Heart right ventricle (tissue), 16 donors: ENCODE measurements around the gene C11orf52. TPM values are rescaled to one million over a fixed set of nuclear protein-coding genes. Genes with fewer than 3 reads are reported as not detected.

Experiments
- ATAC-seq, 8 donors: fragments of 200-7000 bp; cut with Tn5 transposase; one replicate each; pipeline ENCODE4 v1.9.1; 2020; ENCODE audit warnings: mild to moderate bottlenecking in 8 of 8, moderate library complexity in 8 of 8, moderate number of reproducible peaks in 1 of 8
- DNase-seq, 2 donors: peaks; one replicate each; pipeline ENCODE4 v3.0.0-alpha.2; 2020
- H3K27ac ChIP-seq, 10 donors: fragments of 200-600 bp; sonication (generic) in 2 of 10; one replicate each; pipeline versions ENCODE4 v1.5.0 to v1.8.0; 2020 to 2022; ENCODE audit warnings: mild to moderate bottlenecking in 3 of 10
- H3K27me3 ChIP-seq, 7 donors: fragments of 200-600 bp; one replicate each; pipeline ENCODE4 v1.8.0; 2021 to 2022; ENCODE audit warnings: mild to moderate bottlenecking in 2 of 7
- H3K36me3 ChIP-seq, 9 donors: fragments of 200-600 bp; sonication (generic) in 1 of 9; one replicate each; pipeline versions ENCODE4 v1.5.0 to v1.8.0; 2020 to 2022; ENCODE audit warnings: mild to moderate bottlenecking in 2 of 9
- H3K4me1 ChIP-seq, 9 donors: fragments of 200-600 bp; sonication (generic) in 1 of 9; one replicate each; pipeline versions ENCODE4 v1.5.0 to v1.8.0; 2020 to 2022; ENCODE audit warnings: mild to moderate bottlenecking in 4 of 9
- H3K4me3 ChIP-seq, 10 donors: fragments of 200-600 bp; sonication (generic) in 2 of 10; one replicate each; pipeline versions ENCODE4 v1.5.0 to v1.8.0; 2020 to 2022; ENCODE audit warnings: mild to moderate bottlenecking in 7 of 10, moderate library complexity in 2 of 10
- H3K9me3 ChIP-seq, 11 donors: fragments of 200-600 bp in 10 of 11; sonication (generic) in 2 of 11; one replicate each; pipeline versions ENCODE4 v1.5.0 to v1.8.0; 2013 to 2022; ENCODE audit warnings: mild to moderate bottlenecking in 2 of 11, control low read depth in 1 of 11, moderate library complexity in 1 of 11
- WGBS, 2 donors: extraction: QIAGEN DNeasy Blood & Tissue Kit; methylation state at CpG; one replicate each; pipeline ENCODE4 v1.1.7; 2013; ENCODE audit warnings: inconsistent platforms in 1 of 2; 5-methylcytosine and 5-hydroxymethylcytosine counted together
- intact Hi-C, 10 donors: fragments of 100-400 bp; cut with DNase I; formaldehyde crosslinking; loops; one replicate each; pipeline versions ENCODE4 v1.11.1 to v1.14.2; 2022
- polyA plus RNA-seq, 2 donors: library from polyadenylated mRNA; stranded (reverse); fragments of 200-250 nt; gene quantifications; one replicate each; pipeline ENCODE4 v1.2.3, GENCODE V29; 2013
- total RNA-seq, 10 donors: library from RNA; stranded (reverse); fragmentation: NEBNext Ultra II Directional in 3 of 10; extraction: Animal tissue kit (Norgen Biotek cat#: 25700) in 3 of 10; gene quantifications; one replicate each; pipeline versions ENCODE4 v1.2.1 to v1.2.4, GENCODE V29; 2021 to 2023
- TF ChIP-seq, protein P1 (sequence below), 9 donors: fragments of 200-600 bp; sonication (generic) in 2 of 9; IDR thresholded peaks; one replicate each; pipeline versions ENCODE4 v1.5.0 to v1.8.0; 2021 to 2022; ENCODE audit warnings: antibody characterized with exemption in 9 of 9, mild to moderate bottlenecking in 5 of 9, moderate library complexity in 1 of 9
- donor health status: Arrhythmogenic right ventricular cardiomyopathy.
- donor health status: ischemic (EF 13 %, LVEDD 7.1; RV severe dilation, severe dysfunction).
- donor health status: healthy with polysubstance abuse.
- donor health status: DM: no; HTN: yes; CAD: no.
- donor health status: DM: no; HTN: no; CAD: no.
- donor health status: ischemic (EF 25% LVEDD 6.9; RV normal size, moderate dysfunction).
- donor health status: ischemic (EF 25% LVEDD 5.7; RV mildly dilated, moderate dysfunction).
- donor health status: healthy.
- donor health status: DM: yes; HTN: yes; CAD: no.
- donor health status: Ischemic cardiomyopathy.
- donor health status: ischemic (EF 35%, LVEDD 5.7; RV mildly dilated, moderate dysfunction).
- donor health status: nonischemic (EF 11% LVEDD 7.7; RV severe dilation, severe dysfunction).
- donor health status: DM: yes; HTN: yes; CAD: no.
- donor health status: PGD.
- donor health status: ischemic (EF 29% LVEDD 5.4; RV normal size, mild dysfunction).
- donor health status: nonischemic (EF 23%, LVEDD 6.1; RV moderate dilation, normal function).

Gene C11orf52
- total and polyA plus RNA-seq, 12 donors: 0.48 to 4.1 (median 2.1) TPM

DNA sequence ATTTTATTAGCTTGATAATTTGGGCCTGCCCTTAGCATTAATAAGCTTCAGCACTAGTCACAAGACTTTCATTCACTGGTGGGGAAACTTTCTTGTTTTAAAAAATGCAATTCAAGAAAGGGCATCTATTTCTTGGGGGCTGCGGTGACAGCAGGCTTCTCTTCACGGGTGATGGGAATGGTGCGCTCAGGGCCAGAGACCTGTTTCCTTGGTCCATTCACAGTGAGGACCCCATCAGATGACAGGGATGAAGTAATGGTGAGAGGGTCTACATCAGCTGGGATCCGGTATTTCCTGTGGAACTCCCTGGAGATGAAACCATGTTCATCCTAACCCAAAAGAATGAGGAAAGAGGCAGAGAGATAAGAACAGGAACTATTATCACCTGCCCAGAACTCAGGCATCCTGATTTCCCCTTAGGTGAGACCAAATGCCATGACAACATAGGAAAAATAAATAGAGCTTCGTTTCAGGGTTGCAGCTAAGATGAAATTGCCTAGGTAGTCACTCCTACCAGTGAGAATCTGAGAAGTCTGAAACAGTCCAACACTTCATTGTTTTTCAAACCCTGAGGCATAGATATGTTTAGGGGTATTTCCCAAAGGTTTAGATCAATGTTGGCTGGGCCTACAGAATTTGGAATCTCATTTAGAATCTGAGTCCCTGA lies 9.9 kb upstream of the C11orf52 start:
- no peak for ATAC-seq
- Histone ChIP-seq H3K36me3 (peaks cover 0 to 32% (median 18%) of the 10 kb centered on the region in 9 donors), H3K27me3 (peaks cover 0 to 34% (median 0%) of the 10 kb centered on the region in 7 donors), H3K4me1 (peaks cover 0 to 14% (median 0%) of the 10 kb centered on the region in 9 donors), H3K9me3 (no peaks in the 10 kb centered on the region), H3K4me3 (peak overlapping the region; percentile 51 to 69 (median 62)), H3K27ac (peak overlapping the region; percentile 94 to 99 (median 95))
- TF ChIP-seq, protein P1, sequence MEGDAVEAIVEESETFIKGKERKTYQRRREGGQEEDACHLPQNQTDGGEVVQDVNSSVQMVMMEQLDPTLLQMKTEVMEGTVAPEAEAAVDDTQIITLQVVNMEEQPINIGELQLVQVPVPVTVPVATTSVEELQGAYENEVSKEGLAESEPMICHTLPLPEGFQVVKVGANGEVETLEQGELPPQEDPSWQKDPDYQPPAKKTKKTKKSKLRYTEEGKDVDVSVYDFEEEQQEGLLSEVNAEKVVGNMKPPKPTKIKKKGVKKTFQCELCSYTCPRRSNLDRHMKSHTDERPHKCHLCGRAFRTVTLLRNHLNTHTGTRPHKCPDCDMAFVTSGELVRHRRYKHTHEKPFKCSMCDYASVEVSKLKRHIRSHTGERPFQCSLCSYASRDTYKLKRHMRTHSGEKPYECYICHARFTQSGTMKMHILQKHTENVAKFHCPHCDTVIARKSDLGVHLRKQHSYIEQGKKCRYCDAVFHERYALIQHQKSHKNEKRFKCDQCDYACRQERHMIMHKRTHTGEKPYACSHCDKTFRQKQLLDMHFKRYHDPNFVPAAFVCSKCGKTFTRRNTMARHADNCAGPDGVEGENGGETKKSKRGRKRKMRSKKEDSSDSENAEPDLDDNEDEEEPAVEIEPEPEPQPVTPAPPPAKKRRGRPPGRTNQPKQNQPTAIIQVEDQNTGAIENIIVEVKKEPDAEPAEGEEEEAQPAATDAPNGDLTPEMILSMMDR (IDR thresholded peaks at IDR 0.05): no peak
- WGBS, 2 donors: 40 to 59% methylated on average over 5 of the region's 5 CpGs
- no peak for DNase-seq
- intact Hi-C loops: no loop called here

DNA sequence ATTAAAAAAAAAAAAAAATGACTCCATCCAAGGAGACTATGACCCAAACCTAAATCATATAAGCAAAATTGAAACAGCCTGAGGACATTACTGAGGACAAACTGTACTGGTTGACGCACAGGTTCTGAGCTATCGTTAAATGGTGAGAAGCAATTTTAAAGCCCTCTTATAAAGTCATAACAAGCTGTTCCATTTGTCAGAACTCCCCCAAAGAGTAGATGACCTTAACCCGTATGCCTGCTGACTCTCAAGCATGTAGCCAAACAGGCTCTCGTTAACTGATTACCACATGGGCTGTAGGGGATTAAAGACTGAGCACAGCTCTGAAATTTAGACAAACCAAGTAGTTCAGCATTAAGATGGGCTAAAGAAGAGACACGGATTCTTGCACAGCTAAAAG lies 9.3 kb upstream of the C11orf52 start:
- H3K27ac ChIP-seq: peak overlapping the region; percentile 94 to 99 (median 95)
- intact Hi-C loops: no loop called here
- H3K27me3 ChIP-seq: peaks cover 0 to 39% (median 0%) of the 10 kb centered on the region in 7 donors
- WGBS, 2 donors: 41 to 46% methylated on average over 5 of the region's 5 CpGs
- H3K4me3 ChIP-seq: peak overlapping the region; percentile 51 to 69 (median 62)
- TF ChIP-seq, protein P1 (IDR thresholded peaks at IDR 0.05): no peak
- ATAC-seq (no peak), DNase-seq (no peak)
- H3K9me3 ChIP-seq: no peaks in the 10 kb centered on the region
- peaks cover 0 to 32% (median 18%) of the 10 kb centered on the region in 9 donors for H3K36me3 ChIP-seq
- H3K4me1 ChIP-seq: peaks cover 0 to 17% (median 4%) of the 10 kb centered on the region in 9 donors

DNA sequence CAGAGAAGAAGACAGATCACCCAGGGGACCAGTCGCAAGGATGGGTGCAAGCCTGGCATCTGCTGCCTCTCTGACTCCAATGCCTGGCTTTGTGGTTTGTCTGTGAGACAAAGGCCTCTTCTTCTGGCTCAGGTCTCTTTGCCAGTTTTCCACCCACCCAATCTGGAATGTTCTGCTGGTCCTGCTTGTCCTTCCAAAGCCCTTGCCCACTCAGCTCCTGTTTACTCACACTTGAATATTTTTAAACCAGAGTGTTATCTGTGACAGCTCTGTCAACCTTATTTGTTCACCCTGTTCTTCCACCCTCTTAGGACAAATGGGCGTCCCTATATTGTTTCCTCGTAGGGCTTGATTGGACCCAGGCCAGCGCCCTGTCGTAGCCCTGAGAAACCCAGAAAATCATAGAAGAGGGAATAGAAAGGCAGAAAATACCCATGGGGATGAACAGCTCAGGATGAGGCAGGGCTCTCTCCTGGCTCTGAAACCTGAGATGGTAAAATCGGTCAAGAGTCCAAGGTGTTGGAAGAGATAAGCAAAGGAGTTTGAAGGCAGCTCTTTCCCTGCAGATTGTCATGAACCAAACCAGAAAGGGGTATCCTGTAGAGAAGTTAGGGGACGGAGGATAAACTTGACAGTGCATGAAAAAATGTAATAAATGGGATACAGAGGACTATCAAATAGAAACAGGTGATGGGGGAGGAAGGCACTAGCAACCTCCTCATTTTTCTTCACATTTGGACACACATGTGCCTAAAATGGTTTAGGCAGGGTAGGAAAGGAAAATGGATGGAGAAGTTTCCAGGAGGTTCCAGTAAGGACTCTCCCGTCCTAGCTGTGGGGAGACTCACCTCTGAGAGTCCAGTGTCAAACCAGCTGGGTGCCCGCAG lies 7.8 kb upstream of the C11orf52 start:
- ATAC-seq (peak in 7 of 8 donors; percentile 8 to 53 (median 14)), DNase-seq (peak in 1 of 2 donors; percentile 64)
- TF ChIP-seq, protein P1 (IDR thresholded peaks at IDR 0.05): no peak
- Histone ChIP-seq H3K9me3 (no peaks in the 10 kb centered on the region), H3K4me3 (peak overlapping the region; percentile 51 to 69 (median 62)), H3K36me3 (peaks cover 0 to 33% (median 18%) of the 10 kb centered on the region in 9 donors), H3K27ac (peak overlapping the region; percentile 94 to 99 (median 95)), H3K27me3 (peaks cover 0 to 44% (median 0%) of the 10 kb centered on the region in 7 donors), H3K4me1 (peaks cover 0 to 22% (median 9%) of the 10 kb centered on the region in 9 donors)
- 21 to 33% methylated on average over 9 of the region's 9 CpGs for WGBS, 2 donors
- intact Hi-C loops: loop anchor here in 4 of 10 donors (5.0 kb wide), 1 partner anchor 34 kb away; the partner anchor contains the start of genes CFAP68 (in 4 of the 4) and FDXACB1 (in 4 of the 4)
